NCI-H128 (cell line): ENCODE measurements around the gene AK5.

ENCODE experiments used
- DNase-seq: peaks from one replicate; lab custom pipeline; 2025; ENCODE audit not compliant: unreplicated experiment; lab: John Stamatoyannopoulos, UW

The AK5 gene

GRCh38 chr1:77430966-77431690, 149.3 kb downstream of the AK5 start:
- no peak for DNase-seq

- DNase-seq: no peak
Measured at GRCh38 chr1:77433934-77434333, 152.1 kb downstream of the AK5 start.

GRCh38 chr1:77434967-77435366, 153.1 kb downstream of the AK5 start:
- DNase-seq: no peak

GRCh38 chr1:77438236-77438913, 156.6 kb downstream of the AK5 start:
- DNase-seq: no peak

- no peak for DNase-seq
Measured at GRCh38 chr1:77446841-77447555, 165.2 kb downstream of the AK5 start.

- no peak for DNase-seq
Measured at GRCh38 chr1:77447669-77448068, 165.8 kb downstream of the AK5 start.

- DNase-seq: no peak
Measured at GRCh38 chr1:77459881-77460280, 178.1 kb downstream of the AK5 start.

- no peak for DNase-seq
Measured at GRCh38 chr1:77461691-77462090, 179.9 kb downstream of the AK5 start.

- DNase-seq: no peak
Measured at GRCh38 chr1:77463216-77463615, 181.4 kb downstream of the AK5 start.

GRCh38 chr1:77465139-77465538, 183.3 kb downstream of the AK5 start:
- no peak for DNase-seq

- DNase-seq: no peak
Measured at GRCh38 chr1:77465922-77466321, 184.1 kb downstream of the AK5 start.

GRCh38 chr1:77467021-77467595, 185.3 kb downstream of the AK5 start:
- DNase-seq: no peak

- no peak for DNase-seq
Measured at GRCh38 chr1:77467741-77468140, 185.9 kb downstream of the AK5 start.

GRCh38 chr1:77468257-77468948, 186.6 kb downstream of the AK5 start:
- DNase-seq: no peak

GRCh38 chr1:77468949-77469710, 187.3 kb downstream of the AK5 start:
- no peak for DNase-seq

GRCh38 chr1:77471691-77472090, 189.9 kb downstream of the AK5 start:
- DNase-seq: no peak

GRCh38 chr1:77473690-77474089, 191.9 kb downstream of the AK5 start:
- no peak for DNase-seq

GRCh38 chr1:77475641-77476040, 193.8 kb downstream of the AK5 start:
- no peak for DNase-seq

GRCh38 chr1:77476475-77476874, 194.7 kb downstream of the AK5 start:
- no peak for DNase-seq

GRCh38 chr1:77484334-77484733, 202.5 kb downstream of the AK5 start:
- DNase-seq: no peak
